ENCODE measurements around the gene CCR8.
A peak's percentile ranks its signal among the peaks of the same experiment; 100 is the strongest.

CCR8 gene

GRCh38 chr3:39344746-39345344 lies 15.3 kb downstream of the CCR8 start:
- no peaks in the 10 kb centered on the region for H3K36me3 ChIP-seq (ENCODE audit: control insufficient read depth in 2 of 2, insufficient read depth in 1 of 2, low read length in 2 of 2)
- H3K9me3 ChIP-seq (ENCODE audit: control insufficient read depth, insufficient read depth, low read depth, low read length): no peaks in the 10 kb centered on the region
- H3K4me1 ChIP-seq (ENCODE audit: control insufficient read depth, insufficient read depth, low read length): no peaks in the 10 kb centered on the region
- ChIA-PET CTCF (no interaction called here), POLR2A (no interaction called here)
- TF ChIP-seq ZNF10 (tag by site-specific recombination; IDR thresholded peaks at IDR 0.05) (no peak), ZNF747 (tag by site-specific recombination; IDR thresholded peaks at IDR 0.05) (no peak), ZNF433 (tag by site-specific recombination; IDR thresholded peaks at IDR 0.05; ENCODE audit: low read depth) (no peak), ZNF521 (tag by site-specific recombination; IDR thresholded peaks at IDR 0.05) (no peak), ZNF580 (tag by site-specific recombination; IDR thresholded peaks at IDR 0.05) (no peak), MZF1 (tag by site-specific recombination; IDR thresholded peaks at IDR 0.05; ENCODE audit: borderline replicate concordance) (no peak)
- H3K27ac ChIP-seq (ENCODE audit: extremely low read depth, low read depth, low read length): no peak overlapping the region
- H3K4me3 ChIP-seq (ENCODE audit: low read depth, low read length): no peak overlapping the region

DNA sequence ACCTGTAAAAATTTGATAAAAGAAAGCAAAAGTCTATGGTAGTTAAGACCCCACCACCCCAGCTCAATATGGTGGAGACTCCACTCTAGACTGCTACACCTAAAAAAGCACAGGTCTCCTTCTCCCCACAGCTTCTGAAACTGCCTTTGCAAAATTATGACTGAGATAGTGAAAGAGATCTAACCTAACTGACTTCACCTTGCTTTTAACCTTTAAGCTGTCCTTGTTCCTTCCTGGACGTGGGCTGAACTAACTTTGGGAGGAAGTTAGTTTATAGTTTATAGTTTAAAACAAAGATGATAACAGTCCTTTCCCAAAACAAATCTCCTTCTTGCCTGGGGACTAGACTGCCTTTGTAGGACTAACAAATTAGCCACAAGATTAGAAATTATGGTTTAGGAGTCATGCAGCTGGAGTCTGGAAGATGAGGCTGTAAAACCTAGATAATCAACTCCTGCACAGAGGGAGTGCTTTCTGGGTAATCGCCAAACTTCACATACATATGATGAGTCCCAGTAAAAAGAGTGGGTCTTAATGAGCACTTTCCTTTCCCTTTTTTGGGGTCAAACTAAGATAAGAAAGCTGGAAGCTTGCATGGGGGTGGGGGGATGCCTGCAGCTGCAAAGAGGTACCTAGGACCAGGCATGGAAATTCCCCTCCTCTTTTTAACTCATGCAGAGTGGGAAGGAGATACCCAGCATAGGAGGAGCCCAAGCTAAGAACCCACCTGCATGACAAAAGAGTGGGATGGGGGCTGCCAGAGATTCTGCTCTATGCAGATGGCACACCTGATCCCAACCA lies 17.5 kb downstream of the CCR8 start:
- TF ChIP-seq GFI1B (tag by site-specific recombination; IDR thresholded peaks at IDR 0.05) (no peak), ZNF274 (IDR thresholded peaks at IDR 0.05; ENCODE audit: low read length) (no peak), ZNF274 (tag by site-specific recombination; IDR thresholded peaks at IDR 0.05; ENCODE audit: borderline replicate concordance) (no peak), FEZF1 (tag by site-specific recombination; IDR thresholded peaks at IDR 0.05) (peak; percentile 25; the same call in 1 of the 2 replicates), ZNF19 (tag by site-specific recombination; IDR thresholded peaks at IDR 0.05; ENCODE audit: low read depth) (no peak), PRDM6 (tag by site-specific recombination; IDR thresholded peaks at IDR 0.05) (no peak), ZNF416 (tag by site-specific recombination; IDR thresholded peaks at IDR 0.05) (no peak)
- no peaks in the 10 kb centered on the region for H3K4me1 ChIP-seq (ENCODE audit: control insufficient read depth, insufficient read depth, low read length)
- ChIA-PET CTCF (interaction anchor here (0.7 to 1.3 kb wide), 3 partner anchors 30 to 55 kb away, joined by 3 read pairs; no protein-coding TSS in a partner anchor), POLR2A (no interaction called here)
- H3K27ac ChIP-seq (ENCODE audit: extremely low read depth, low read depth, low read length): no peak overlapping the region
- no peaks in the 10 kb centered on the region for H3K9me3 ChIP-seq (ENCODE audit: control insufficient read depth, insufficient read depth, low read depth, low read length)
- H3K4me3 ChIP-seq (ENCODE audit: low read depth, low read length): no peak overlapping the region
- no peaks in the 10 kb centered on the region for H3K36me3 ChIP-seq (ENCODE audit: control insufficient read depth in 2 of 2, insufficient read depth in 1 of 2, low read length in 2 of 2)

DNA sequence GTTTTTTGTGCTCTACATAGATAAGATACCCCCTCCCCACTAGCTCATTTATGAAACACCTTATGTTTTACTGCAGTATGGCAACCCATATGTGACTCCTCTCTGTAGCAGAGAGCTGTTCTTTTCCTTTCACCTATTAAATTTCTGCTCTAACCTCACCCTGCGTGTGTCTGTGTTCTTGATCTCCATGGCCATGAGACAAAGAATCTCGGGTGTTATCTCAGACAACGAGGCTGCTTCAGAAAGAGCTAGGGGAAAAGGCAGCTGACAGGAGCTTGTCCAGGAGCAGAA lies 18.0 kb downstream of the CCR8 start:
- H3K27ac ChIP-seq (ENCODE audit: extremely low read depth, low read depth, low read length): no peak overlapping the region
- H3K9me3 ChIP-seq (ENCODE audit: control insufficient read depth, insufficient read depth, low read depth, low read length): no peaks in the 10 kb centered on the region
- H3K4me1 ChIP-seq (ENCODE audit: control insufficient read depth, insufficient read depth, low read length): no peaks in the 10 kb centered on the region
- TF ChIP-seq RBAK (tag by site-specific recombination; IDR thresholded peaks at IDR 0.05) (no peak), GLI2 (tag by site-specific recombination; IDR thresholded peaks at IDR 0.05; ENCODE audit: borderline replicate concordance, low read depth) (no peak), ZNF510 (tag by site-specific recombination; IDR thresholded peaks at IDR 0.05; ENCODE audit: insufficient replicate concordance) (no peak), ZNF140 (tag by site-specific recombination; IDR thresholded peaks at IDR 0.05) (no peak)
- H3K4me3 ChIP-seq (ENCODE audit: low read depth, low read length): no peak overlapping the region
- CTCF ChIA-PET: interaction anchor here (1.3 kb wide), 1 partner anchor 55 kb away, joined by 3 read pairs; no protein-coding TSS in a partner anchor
- POLR2A ChIA-PET: no interaction called here
- H3K36me3 ChIP-seq (ENCODE audit: control insufficient read depth in 2 of 2, insufficient read depth in 1 of 2, low read length in 2 of 2): no peaks in the 10 kb centered on the region

Data from HEK293 (cell line).